Smooth muscle cell (in vitro differentiated cells): Measurements from ENCODE around the gene CSTPP1. TPM values are rescaled to one million over a fixed set of nuclear protein-coding genes. Genes with fewer than 3 reads are reported as not detected.

ENCODE experiments used
- DNase-seq: peaks from one replicate; lab custom pipeline; 2025; ENCODE audit not compliant: unreplicated experiment; lab: John Stamatoyannopoulos, UW
- H2AFZ ChIP-seq: fragments of 200-600 bp; sonication (generic); 2 replicates; pipeline ENCODE4 v1.6.0; 2016; ENCODE audit warnings: antibody characterized with exemption, low read depth, mild to moderate bottlenecking
- H3F3A ChIP-seq: fragments of 200-600 bp; sonication (generic); 2 replicates; pipeline ENCODE4 v1.6.0; 2017; ENCODE audit warnings: antibody characterized with exemption, low read depth
- H3K27ac ChIP-seq: fragments of 200-600 bp; sonication (generic); 2 replicates; pipeline ENCODE4 v1.5.1; 2016; ENCODE audit warnings: low read depth, mild to moderate bottlenecking
- H3K27me3 ChIP-seq: fragments of 200-600 bp; sonication (generic); 2 replicates; pipeline ENCODE4 v1.6.1; 2016; ENCODE audit warnings: low read depth, mild to moderate bottlenecking
- H3K36me3 ChIP-seq: fragments of 200-600 bp; sonication (generic); 2 replicates; pipeline ENCODE4 v1.5.1; 2016; ENCODE audit warnings: low read depth
- H3K4me1 ChIP-seq: fragments of 200-600 bp; sonication (generic); 2 replicates; pipeline ENCODE4 v1.5.1; 2016; ENCODE audit warnings: low read depth
- H3K4me2 ChIP-seq: fragments of 200-600 bp; sonication (generic); 2 replicates; pipeline ENCODE4 v1.6.0; 2016; ENCODE audit warnings: mild to moderate bottlenecking
- H3K4me3 ChIP-seq: fragments of 200-600 bp; sonication (generic); 2 replicates; pipeline ENCODE4 v1.5.1; 2016; ENCODE audit warnings: mild to moderate bottlenecking
- H3K79me2 ChIP-seq: fragments of 200-600 bp; sonication (generic); 2 replicates; pipeline ENCODE4 v1.6.0; 2016; ENCODE audit warnings: low read depth, mild to moderate bottlenecking
- H3K9ac ChIP-seq: fragments of 200-600 bp; sonication (generic); 2 replicates; pipeline ENCODE4 v1.6.0; 2016; ENCODE audit warnings: low read depth
- H3K9me3 ChIP-seq: fragments of 200-600 bp; sonication (generic); replicated peaks from 2 replicates; pipeline ENCODE4 v1.5.1; 2016; ENCODE audit warnings: low read depth
- H4K20me1 ChIP-seq: fragments of 200-600 bp; sonication (generic); 2 replicates; pipeline ENCODE4 v1.6.0; 2016; ENCODE audit warnings: low read depth
- WGBS: methylation state at CpG from one replicate; pipeline ENCODE4 v1.1.7; 2016; ENCODE audit warnings: low lambda C conversion rate; 5-methylcytosine and 5-hydroxymethylcytosine counted together
- polyA plus RNA-seq: library from polyadenylated mRNA; unstranded; fragments of >200 nt; fragmentation: Nextera tagmentation; extraction: Ambion mirVana; gene quantifications from 2 replicates; pipeline ENCODE4 v1.2.1, GENCODE V29; 2016
- total RNA-seq: library from RNA; depleted of rRNA; stranded (reverse); fragments of >200 nt; gene quantifications from 2 replicates; pipeline ENCODE4 v1.2.3, GENCODE V29; 2014
- TF ChIP-seq, protein P1 (sequence below): fragments of 200-600 bp; sonication (generic); IDR thresholded peaks from 2 replicates; pipeline ENCODE4 v1.5.1; 2017; ENCODE audit warnings: borderline replicate concordance, mild to moderate bottlenecking, antibody characterized with exemption; ENCODE audit not compliant: insufficient read depth, poor library complexity, severe bottlenecking

CSTPP1 gene
- total and polyA plus RNA-seq, 2 experiments from 2014 or later: 37.4 to 44.8 TPM

DNA sequence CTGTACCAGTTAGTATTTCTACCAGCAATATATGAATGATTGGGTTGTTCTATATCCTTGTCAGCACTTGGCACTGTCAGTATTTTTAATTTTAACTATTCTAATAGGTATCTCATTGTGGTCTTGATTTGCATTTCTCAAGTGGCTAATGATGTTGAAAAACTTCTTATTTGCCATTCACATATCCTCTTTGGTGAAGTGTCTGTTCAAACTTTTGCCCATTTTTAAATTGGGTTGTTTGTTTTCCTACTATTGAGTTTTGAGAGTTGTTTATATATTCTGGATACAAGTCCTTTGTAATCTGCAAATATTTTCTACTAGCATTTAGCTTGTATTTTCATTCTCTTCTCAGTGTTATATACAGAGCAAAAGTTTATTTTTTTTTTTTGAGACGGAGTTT, 82.1 kb downstream of the CSTPP1 start:
- TF ChIP-seq, protein P1, sequence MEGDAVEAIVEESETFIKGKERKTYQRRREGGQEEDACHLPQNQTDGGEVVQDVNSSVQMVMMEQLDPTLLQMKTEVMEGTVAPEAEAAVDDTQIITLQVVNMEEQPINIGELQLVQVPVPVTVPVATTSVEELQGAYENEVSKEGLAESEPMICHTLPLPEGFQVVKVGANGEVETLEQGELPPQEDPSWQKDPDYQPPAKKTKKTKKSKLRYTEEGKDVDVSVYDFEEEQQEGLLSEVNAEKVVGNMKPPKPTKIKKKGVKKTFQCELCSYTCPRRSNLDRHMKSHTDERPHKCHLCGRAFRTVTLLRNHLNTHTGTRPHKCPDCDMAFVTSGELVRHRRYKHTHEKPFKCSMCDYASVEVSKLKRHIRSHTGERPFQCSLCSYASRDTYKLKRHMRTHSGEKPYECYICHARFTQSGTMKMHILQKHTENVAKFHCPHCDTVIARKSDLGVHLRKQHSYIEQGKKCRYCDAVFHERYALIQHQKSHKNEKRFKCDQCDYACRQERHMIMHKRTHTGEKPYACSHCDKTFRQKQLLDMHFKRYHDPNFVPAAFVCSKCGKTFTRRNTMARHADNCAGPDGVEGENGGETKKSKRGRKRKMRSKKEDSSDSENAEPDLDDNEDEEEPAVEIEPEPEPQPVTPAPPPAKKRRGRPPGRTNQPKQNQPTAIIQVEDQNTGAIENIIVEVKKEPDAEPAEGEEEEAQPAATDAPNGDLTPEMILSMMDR: no peak
- no peaks in the 10 kb centered on the region for H3K9me3 ChIP-seq
- no peaks in the 10 kb centered on the region for H3F3A ChIP-seq
- no peak overlapping the region for H2AFZ ChIP-seq
- peaks cover 8% of the 10 kb centered on the region for H3K79me2 ChIP-seq
- WGBS: 89% methylated on average over 1 of the region's 1 CpG
- no peak overlapping the region for H3K9ac ChIP-seq
- H3K4me3 ChIP-seq: no peak overlapping the region
- no peak overlapping the region for H3K27ac ChIP-seq
- peaks cover 18% of the 10 kb centered on the region for H4K20me1 ChIP-seq
- H3K4me1 ChIP-seq: peaks cover 27% of the 10 kb centered on the region
- H3K36me3 ChIP-seq: no peaks in the 10 kb centered on the region
- no peak for DNase-seq
- no peaks in the 10 kb centered on the region for H3K27me3 ChIP-seq
- no peak overlapping the region for H3K4me2 ChIP-seq

GRCh38 chr11:47020793-47021526, 84.4 kb downstream of the CSTPP1 start:
- Histone ChIP-seq H3K9me3 (no peaks in the 10 kb centered on the region), H3K27ac (peak overlapping the region; percentile 7), H3F3A (no peaks in the 10 kb centered on the region), H2AFZ (no peak overlapping the region), H3K27me3 (no peaks in the 10 kb centered on the region), H3K4me2 (peak overlapping the region; percentile 37), H3K4me1 (peaks cover 27% of the 10 kb centered on the region), H3K79me2 (peaks cover 8% of the 10 kb centered on the region), H3K9ac (no peak overlapping the region), H3K4me3 (no peak overlapping the region), H4K20me1 (peaks cover 14% of the 10 kb centered on the region), H3K36me3 (no peaks in the 10 kb centered on the region)
- TF ChIP-seq, protein P1: no peak
- DNase-seq: no peak
- WGBS: 40% methylated on average over 2 of the region's 2 CpGs

DNA sequence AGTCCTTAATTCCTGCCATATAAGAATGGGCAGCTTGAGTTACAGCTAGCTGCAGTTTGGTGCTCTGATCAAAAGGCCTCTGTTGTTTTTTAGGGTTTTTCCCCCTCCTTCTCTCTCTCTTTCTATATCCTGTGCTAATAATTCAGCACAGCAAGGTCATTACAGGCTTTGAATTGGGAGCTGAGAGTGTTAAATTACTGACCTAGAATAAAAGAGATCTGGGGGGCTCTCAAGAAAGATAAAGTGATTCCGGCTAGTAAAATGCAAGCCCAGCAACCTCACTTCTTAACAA, 84.9 kb downstream of the CSTPP1 start:
- peaks cover 8% of the 10 kb centered on the region for H3K79me2 ChIP-seq
- H3K36me3 ChIP-seq: no peaks in the 10 kb centered on the region
- H4K20me1 ChIP-seq: peaks cover 15% of the 10 kb centered on the region
- peaks cover 27% of the 10 kb centered on the region for H3K4me1 ChIP-seq
- H3F3A ChIP-seq: no peaks in the 10 kb centered on the region
- H3K4me2 ChIP-seq: peak overlapping the region; percentile 37
- no peak overlapping the region for H3K9ac ChIP-seq
- no peak for DNase-seq
- no peak overlapping the region for H3K4me3 ChIP-seq
- 70% methylated on average over 1 of the region's 1 CpG for WGBS
- H2AFZ ChIP-seq: no peak overlapping the region
- TF ChIP-seq, protein P1: no peak
- H3K27me3 ChIP-seq: no peaks in the 10 kb centered on the region
- no peak overlapping the region for H3K27ac ChIP-seq
- H3K9me3 ChIP-seq: no peaks in the 10 kb centered on the region

DNA sequence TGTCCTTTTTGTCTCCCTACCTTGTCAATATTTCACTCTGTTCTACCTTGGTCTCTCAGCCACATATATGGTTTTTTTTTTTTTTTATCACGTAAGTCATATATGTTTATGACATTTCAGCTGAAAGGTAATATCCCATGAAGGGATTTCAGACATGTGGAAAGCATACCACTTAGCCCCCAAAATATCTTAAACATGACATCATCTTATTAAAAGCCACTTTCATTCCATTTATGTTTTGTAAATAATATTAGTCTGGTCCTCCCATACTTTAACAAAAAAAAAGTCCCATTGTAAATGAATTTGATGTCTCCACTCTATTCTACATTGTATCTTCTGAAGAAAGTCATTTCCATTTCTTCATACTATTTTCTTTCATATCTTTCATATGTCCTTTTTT, 85.4 kb downstream of the CSTPP1 start:
- whole genome bisulfite sequencing: 93% methylated on average over 1 of the region's 1 CpG
- Histone ChIP-seq H3K9ac (no peak overlapping the region), H3K79me2 (peaks cover 8% of the 10 kb centered on the region), H3K4me2 (no peak overlapping the region), H3K4me1 (peaks cover 27% of the 10 kb centered on the region), H2AFZ (no peak overlapping the region), H3K9me3 (no peaks in the 10 kb centered on the region), H3K27me3 (no peaks in the 10 kb centered on the region), H3K27ac (no peak overlapping the region), H3K36me3 (no peaks in the 10 kb centered on the region), H3K4me3 (no peak overlapping the region), H3F3A (no peaks in the 10 kb centered on the region), H4K20me1 (peaks cover 16% of the 10 kb centered on the region)
- TF ChIP-seq, protein P1: no peak
- no peak for DNase-seq
